HL-60 (cell line): Measurements from ENCODE around the gene DERL3.

ENCODE experiments used
- DNase-seq, 2 experiments: peaks; one replicate each; pipeline ENCODE4 v3.0.0-alpha.2; 2010 to 2020; ENCODE audit warnings: low read depth in 1 of 2, low spot score in 1 of 2
- H3K27ac ChIP-seq: fragments of 250-450 bp; sonication (Bioruptor Pico); replicated peaks from 2 replicates; pipeline ENCODE4 v1.5.1; 2020; ENCODE audit warnings: mild to moderate bottlenecking, moderate library complexity
- H3K27me3 ChIP-seq: fragments of 250-450 bp; sonication (Bioruptor Pico); 2 replicates; pipeline ENCODE4 v1.5.1; 2021; ENCODE audit warnings: mild to moderate bottlenecking, moderate library complexity; ENCODE audit not compliant: insufficient read depth, poor library complexity, severe bottlenecking
- H3K4me3 ChIP-seq: replicated peaks from 2 replicates; pipeline ENCODE4 v1.5.1; 2011; ENCODE audit warnings: mild to moderate bottlenecking, control low read depth, low read length; ENCODE audit not compliant: insufficient read depth
- GABPA ChIP-seq: IDR thresholded peaks from 2 replicates; pipeline ENCODE4 v1.6.1; 2012; ENCODE audit warnings: low read depth
- POLR2AphosphoS5 ChIP-seq: IDR thresholded peaks from 2 replicates; pipeline ENCODE4 v1.6.1; 2012; ENCODE audit warnings: low read depth
- SPI1 ChIP-seq: IDR thresholded peaks from 2 replicates; pipeline ENCODE4 v1.6.1; 2012; ENCODE audit warnings: low read depth, mild to moderate bottlenecking, borderline replicate concordance
- TF ChIP-seq, protein P1 (sequence below): IDR thresholded peaks from one replicate; pipeline ENCODE4 v1.5.1; 2011; ENCODE audit warnings: low read length, control low read depth, inconsistent platforms; ENCODE audit not compliant: insufficient read depth
- TF ChIP-seq, protein P2 (sequence below): IDR thresholded peaks from 2 replicates; pipeline ENCODE4 v1.6.1; 2012; ENCODE audit warnings: low read depth; ENCODE audit not compliant: insufficient replicate concordance

Gene DERL3

DNA sequence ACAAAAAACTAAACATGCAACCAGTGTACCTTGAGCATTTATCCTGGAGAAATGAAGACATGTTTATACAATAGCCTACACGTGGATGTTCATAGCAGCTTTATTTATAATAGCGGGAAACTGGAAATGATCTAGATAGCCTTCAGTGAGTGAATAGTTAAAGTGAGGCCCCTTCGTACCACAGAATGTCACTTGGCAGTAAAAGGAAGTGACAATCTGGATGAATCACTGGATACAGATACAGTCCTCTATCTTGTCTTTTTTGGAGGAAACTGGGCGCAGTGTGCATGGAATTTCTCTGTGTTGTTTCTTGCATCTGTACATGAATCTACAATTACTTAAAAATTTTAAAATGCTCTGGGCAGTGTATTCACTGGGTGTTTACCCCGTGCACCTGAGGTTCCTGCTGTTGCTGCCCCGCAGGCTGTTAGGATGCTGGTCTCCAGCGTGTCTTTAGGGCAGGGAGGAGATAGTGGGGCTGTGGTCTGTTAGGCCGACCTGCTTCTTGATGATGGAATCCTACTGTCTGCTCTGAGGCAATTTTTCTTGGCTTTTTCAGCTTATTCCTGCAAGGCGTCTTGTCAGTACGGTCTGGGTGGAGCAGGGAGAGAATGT, 23.2 kb downstream of the DERL3 start:
- TF ChIP-seq, protein P1, sequence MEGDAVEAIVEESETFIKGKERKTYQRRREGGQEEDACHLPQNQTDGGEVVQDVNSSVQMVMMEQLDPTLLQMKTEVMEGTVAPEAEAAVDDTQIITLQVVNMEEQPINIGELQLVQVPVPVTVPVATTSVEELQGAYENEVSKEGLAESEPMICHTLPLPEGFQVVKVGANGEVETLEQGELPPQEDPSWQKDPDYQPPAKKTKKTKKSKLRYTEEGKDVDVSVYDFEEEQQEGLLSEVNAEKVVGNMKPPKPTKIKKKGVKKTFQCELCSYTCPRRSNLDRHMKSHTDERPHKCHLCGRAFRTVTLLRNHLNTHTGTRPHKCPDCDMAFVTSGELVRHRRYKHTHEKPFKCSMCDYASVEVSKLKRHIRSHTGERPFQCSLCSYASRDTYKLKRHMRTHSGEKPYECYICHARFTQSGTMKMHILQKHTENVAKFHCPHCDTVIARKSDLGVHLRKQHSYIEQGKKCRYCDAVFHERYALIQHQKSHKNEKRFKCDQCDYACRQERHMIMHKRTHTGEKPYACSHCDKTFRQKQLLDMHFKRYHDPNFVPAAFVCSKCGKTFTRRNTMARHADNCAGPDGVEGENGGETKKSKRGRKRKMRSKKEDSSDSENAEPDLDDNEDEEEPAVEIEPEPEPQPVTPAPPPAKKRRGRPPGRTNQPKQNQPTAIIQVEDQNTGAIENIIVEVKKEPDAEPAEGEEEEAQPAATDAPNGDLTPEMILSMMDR = no peak
- TF ChIP-seq SPI1 (no peak; the same call in 1 of the 2 replicates), GABPA (no peak), POLR2AphosphoS5 (no peak)
- TF ChIP-seq, protein P2, sequence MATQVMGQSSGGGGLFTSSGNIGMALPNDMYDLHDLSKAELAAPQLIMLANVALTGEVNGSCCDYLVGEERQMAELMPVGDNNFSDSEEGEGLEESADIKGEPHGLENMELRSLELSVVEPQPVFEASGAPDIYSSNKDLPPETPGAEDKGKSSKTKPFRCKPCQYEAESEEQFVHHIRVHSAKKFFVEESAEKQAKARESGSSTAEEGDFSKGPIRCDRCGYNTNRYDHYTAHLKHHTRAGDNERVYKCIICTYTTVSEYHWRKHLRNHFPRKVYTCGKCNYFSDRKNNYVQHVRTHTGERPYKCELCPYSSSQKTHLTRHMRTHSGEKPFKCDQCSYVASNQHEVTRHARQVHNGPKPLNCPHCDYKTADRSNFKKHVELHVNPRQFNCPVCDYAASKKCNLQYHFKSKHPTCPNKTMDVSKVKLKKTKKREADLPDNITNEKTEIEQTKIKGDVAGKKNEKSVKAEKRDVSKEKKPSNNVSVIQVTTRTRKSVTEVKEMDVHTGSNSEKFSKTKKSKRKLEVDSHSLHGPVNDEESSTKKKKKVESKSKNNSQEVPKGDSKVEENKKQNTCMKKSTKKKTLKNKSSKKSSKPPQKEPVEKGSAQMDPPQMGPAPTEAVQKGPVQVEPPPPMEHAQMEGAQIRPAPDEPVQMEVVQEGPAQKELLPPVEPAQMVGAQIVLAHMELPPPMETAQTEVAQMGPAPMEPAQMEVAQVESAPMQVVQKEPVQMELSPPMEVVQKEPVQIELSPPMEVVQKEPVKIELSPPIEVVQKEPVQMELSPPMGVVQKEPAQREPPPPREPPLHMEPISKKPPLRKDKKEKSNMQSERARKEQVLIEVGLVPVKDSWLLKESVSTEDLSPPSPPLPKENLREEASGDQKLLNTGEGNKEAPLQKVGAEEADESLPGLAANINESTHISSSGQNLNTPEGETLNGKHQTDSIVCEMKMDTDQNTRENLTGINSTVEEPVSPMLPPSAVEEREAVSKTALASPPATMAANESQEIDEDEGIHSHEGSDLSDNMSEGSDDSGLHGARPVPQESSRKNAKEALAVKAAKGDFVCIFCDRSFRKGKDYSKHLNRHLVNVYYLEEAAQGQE = no peak
- no peak overlapping the region for H3K27ac ChIP-seq
- DNase-seq = no peak
- H3K27me3 ChIP-seq = no peaks in the 10 kb centered on the region
- no peak overlapping the region for H3K4me3 ChIP-seq

DNA sequence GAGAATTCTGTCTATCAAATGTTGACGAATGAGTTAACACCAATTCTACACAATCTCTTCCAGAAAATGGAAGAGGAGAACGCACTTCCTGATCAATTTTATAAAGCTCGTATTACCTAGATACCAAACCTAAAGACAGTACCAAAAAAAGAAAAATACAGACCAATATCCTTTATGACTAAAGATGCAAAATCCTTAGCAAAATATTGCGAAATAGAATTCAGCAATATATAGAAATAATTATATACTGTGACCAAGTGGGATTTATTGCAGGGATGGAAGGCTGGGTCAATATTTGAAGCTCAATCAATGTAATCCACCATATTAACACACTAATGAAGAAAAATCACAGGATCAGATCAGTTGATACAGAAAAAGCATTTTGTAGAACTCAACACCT, 26.4 kb downstream of the DERL3 start:
- H3K4me3 ChIP-seq = no peak overlapping the region
- DNase-seq = no peak
- H3K27me3 ChIP-seq = no peaks in the 10 kb centered on the region
- TF ChIP-seq, protein P2 = no peak
- TF ChIP-seq POLR2AphosphoS5 (no peak), SPI1 (no peak), GABPA (no peak)
- TF ChIP-seq, protein P1 = no peak
- no peak overlapping the region for H3K27ac ChIP-seq

- H3K27me3 ChIP-seq = no peaks in the 10 kb centered on the region
- no peak for TF ChIP-seq GABPA
- TF ChIP-seq, protein P1 = no peak
- TF ChIP-seq POLR2AphosphoS5 = no peak
- TF ChIP-seq, protein P2 = no peak
- no peak for TF ChIP-seq SPI1
- no peak overlapping the region for H3K4me3 ChIP-seq
- H3K27ac ChIP-seq = no peak overlapping the region
- DNase-seq = no peak
These were observed 32.0 kb downstream of the DERL3 start for GRCh38 chr22:23806837-23807236.
